Mesothelial cell of epicardium (in vitro differentiated cells): ENCODE data around the gene NTHL1. TPM values are rescaled to one million over a fixed set of nuclear protein-coding genes. Genes with fewer than 3 reads are reported as not detected.

Experiments
- DNase-seq, 2 experiments: peaks; one replicate each; pipeline ENCODE4 v3.0.0; 2021; ENCODE audit warnings: low spot score in 2 of 2; ENCODE audit not compliant: unreplicated experiment in 2 of 2
- H3K27ac Mint-ChIP-seq: 2 replicates; pipeline ENCODE4 v1.8.0; 2021; ENCODE audit warnings: mixed read lengths
- H3K27me3 Mint-ChIP-seq: 2 replicates; pipeline ENCODE4 v1.8.0; 2021; ENCODE audit warnings: low read depth, mixed read lengths
- H3K36me3 Mint-ChIP-seq: 2 replicates; pipeline ENCODE4 v1.8.0; 2021; ENCODE audit warnings: mixed read lengths
- H3K4me1 Mint-ChIP-seq: 2 replicates; pipeline ENCODE4 v1.8.0; 2021; ENCODE audit warnings: mixed read lengths
- H3K4me3 Mint-ChIP-seq: 2 replicates; pipeline ENCODE4 v1.8.0; 2021; ENCODE audit warnings: mild to moderate bottlenecking, moderate library complexity, mixed read lengths
- H3K9me3 Mint-ChIP-seq: 2 replicates; pipeline ENCODE4 v1.8.0; 2021; ENCODE audit warnings: mixed read lengths
- total RNA-seq: library from RNA; stranded (reverse); gene quantifications from 3 replicates; pipeline ENCODE4 v1.2.1, GENCODE V29; 2021
- TF ChIP-seq, protein P1 (sequence below): fragments of 200-600 bp; sonication (generic); IDR thresholded peaks from one replicate; pipeline ENCODE4 v1.5.0; 2021; ENCODE audit warnings: antibody characterized with exemption; ENCODE audit not compliant: unreplicated experiment

NTHL1 gene
- total RNA-seq, 1 donor from 2014 or later, result 29.7 TPM

GRCh38 chr16:2026461-2027023 lies 21.1 kb downstream of the NTHL1 start, which contains the start of gene NHERF2:
TSS of gene NHERF2 (plus strand) at chr16:2026902. CDS start at chr16:2027006, 104 bp downstream.
- peak within 1 kb of the TSS; percentile 79 for H3K4me3 Mint-ChIP-seq
- peak within 1 kb of the TSS; percentile 39 for H3K27ac Mint-ChIP-seq
- TF ChIP-seq, protein P1, sequence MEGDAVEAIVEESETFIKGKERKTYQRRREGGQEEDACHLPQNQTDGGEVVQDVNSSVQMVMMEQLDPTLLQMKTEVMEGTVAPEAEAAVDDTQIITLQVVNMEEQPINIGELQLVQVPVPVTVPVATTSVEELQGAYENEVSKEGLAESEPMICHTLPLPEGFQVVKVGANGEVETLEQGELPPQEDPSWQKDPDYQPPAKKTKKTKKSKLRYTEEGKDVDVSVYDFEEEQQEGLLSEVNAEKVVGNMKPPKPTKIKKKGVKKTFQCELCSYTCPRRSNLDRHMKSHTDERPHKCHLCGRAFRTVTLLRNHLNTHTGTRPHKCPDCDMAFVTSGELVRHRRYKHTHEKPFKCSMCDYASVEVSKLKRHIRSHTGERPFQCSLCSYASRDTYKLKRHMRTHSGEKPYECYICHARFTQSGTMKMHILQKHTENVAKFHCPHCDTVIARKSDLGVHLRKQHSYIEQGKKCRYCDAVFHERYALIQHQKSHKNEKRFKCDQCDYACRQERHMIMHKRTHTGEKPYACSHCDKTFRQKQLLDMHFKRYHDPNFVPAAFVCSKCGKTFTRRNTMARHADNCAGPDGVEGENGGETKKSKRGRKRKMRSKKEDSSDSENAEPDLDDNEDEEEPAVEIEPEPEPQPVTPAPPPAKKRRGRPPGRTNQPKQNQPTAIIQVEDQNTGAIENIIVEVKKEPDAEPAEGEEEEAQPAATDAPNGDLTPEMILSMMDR, result no peak
- peaks cover 2% of the 10 kb centered on the region for H3K36me3 Mint-ChIP-seq
- H3K4me1 Mint-ChIP-seq, result peaks cover 27% of the 10 kb centered on the region
- DNase-seq, result peak in 1 of 2 experiments; percentile 26
- H3K27me3 Mint-ChIP-seq, result peaks cover 13% of the 10 kb centered on the region
- no peaks in the 10 kb centered on the region for H3K9me3 Mint-ChIP-seq

DNA sequence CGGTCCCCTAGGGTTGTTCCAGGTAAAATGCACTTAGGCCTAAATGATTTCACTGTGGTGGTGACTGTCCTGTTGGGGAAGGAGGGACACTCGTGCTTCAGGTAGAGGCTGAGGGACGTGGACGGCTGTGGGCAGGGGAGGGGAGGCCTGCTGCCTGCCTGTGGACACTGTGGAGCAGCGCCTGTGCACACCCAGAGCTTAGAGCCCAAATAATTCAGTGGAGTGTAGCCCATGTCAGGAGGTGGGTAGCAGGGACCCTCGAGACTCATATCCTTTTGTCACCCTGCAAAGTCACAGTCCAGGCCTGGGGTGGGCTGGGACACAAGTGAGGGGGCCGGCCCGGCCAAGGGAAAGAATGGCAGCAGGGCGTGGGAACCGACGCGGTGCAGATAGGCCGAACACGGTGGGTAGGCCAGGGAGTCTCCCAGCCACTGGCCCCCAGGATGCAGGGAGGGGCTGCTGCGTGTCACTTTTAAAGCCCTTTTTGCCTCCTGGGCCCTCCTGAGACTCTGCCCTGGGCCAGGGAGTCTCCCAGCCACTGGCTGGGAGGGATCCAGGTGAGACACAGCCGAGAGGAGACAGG lies 21.7 kb downstream of the NTHL1 start:
- H3K4me1 Mint-ChIP-seq, result peaks cover 27% of the 10 kb centered on the region
- H3K9me3 Mint-ChIP-seq, result no peaks in the 10 kb centered on the region
- H3K27me3 Mint-ChIP-seq, result peaks cover 18% of the 10 kb centered on the region
- TF ChIP-seq, protein P1, result no peak
- no peak for DNase-seq
- no peak overlapping the region for H3K27ac Mint-ChIP-seq
- peak overlapping the region; percentile 58 for H3K4me3 Mint-ChIP-seq
- peaks cover 2% of the 10 kb centered on the region for H3K36me3 Mint-ChIP-seq

DNA sequence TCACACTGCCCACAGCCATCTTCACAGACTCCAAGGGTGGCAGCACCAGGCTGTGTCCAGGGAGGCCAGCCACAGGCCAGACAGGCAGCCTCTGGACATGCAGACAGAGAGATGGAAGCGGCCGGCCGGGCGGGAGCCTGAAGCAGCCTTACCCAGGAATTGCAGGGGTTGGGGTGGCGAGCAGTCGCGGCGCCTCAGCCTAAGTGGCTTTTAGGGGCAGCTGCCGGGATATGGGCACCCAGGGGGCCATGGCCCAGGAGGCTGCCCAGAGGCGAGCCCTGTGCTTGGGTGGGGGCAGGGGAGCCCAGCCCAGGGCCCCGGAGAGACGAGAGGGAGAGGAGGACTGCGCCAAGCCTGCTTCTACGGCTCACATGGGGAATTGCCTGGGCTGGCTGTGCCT lies 22.4 kb downstream of the NTHL1 start:
- Mint-ChIP-seq H3K36me3 (peaks cover 2% of the 10 kb centered on the region), H3K4me1 (peaks cover 31% of the 10 kb centered on the region), H3K27ac (no peak overlapping the region), H3K9me3 (no peaks in the 10 kb centered on the region), H3K27me3 (peaks cover 25% of the 10 kb centered on the region), H3K4me3 (peak overlapping the region; percentile 58)
- DNase-seq, result no peak
- TF ChIP-seq, protein P1, result no peak

DNA sequence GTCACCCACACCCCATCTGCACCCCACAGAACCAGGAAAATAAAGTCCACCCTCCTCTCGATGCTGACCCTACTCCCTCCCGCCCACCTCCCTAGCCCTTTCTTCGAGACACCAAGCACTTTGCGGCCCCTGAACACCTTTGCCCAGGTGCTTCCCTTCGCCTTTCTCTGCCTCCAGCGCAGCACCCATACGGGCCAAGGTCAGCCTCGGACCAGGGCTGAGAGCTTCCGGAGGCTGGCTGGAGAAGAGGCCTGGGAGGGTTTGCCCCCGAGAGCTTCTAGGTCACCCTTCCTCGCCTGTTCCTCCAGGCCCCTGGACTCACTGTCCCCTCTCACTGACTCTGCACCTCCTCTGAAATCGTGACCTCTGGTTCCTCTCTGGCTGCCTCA lies 23.6 kb downstream of the NTHL1 start:
- Mint-ChIP-seq H3K9me3 (no peaks in the 10 kb centered on the region), H3K27ac (no peak overlapping the region)

DNA sequence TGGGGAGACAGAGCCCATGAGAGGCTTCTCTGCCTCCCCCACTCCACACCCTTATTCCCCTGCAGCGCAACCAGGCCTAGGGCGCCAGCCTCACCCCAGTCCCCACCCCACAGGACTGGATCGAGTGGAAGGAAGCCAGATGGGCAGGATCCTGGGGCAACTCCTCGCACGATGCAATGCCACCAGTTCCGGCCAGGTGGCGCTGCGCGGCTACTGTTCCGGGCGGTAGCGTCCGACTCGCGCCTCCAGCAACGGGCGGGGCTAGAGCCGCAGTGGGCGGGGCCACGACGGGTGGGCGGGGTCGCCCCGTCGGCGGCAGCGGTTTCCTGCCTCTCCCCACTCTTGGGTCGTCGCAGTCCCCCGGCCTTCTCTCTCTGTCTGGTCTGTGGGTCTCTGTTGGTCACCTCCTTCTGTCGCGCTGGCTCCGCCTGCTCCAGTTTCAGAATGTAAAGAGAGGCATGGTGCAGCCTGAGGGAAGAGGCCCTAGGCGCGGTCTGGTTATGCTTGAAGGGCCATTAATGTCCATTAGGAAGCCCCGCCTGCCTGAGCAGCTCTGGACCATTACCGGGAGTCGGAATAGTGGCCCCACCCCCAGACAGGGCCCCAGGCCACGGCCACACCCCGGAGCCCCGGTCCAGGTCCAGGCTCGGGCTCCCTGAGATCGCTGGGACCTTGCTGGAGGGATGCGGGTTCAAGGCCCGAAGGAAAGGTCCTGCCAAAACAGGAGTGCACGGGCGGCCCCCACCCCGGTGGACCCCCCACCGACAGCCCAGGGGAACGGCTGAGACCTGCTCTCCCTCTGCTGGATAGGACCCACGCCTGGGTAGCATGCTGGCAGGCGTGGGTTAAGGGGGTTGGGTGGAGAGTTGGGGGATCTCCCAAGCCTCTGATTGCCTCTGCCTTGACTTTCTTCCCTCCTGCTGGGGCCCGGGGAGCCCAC lies 24.3 kb downstream of the NTHL1 start:
- TF ChIP-seq, protein P1, result peak; percentile 99
- no peaks in the 10 kb centered on the region for H3K9me3 Mint-ChIP-seq
- peaks cover 39% of the 10 kb centered on the region for H3K27me3 Mint-ChIP-seq

More for the DNA sequence above, 23.6 kb downstream of the NTHL1 start:
- H3K4me3 Mint-ChIP-seq, result no peak overlapping the region
- H3K36me3 Mint-ChIP-seq, result peaks cover 2% of the 10 kb centered on the region
- H3K27me3 Mint-ChIP-seq, result peaks cover 33% of the 10 kb centered on the region
- DNase-seq, result no peak
- TF ChIP-seq, protein P1, result no peak
- peaks cover 31% of the 10 kb centered on the region for H3K4me1 Mint-ChIP-seq

More for the DNA sequence above, 24.3 kb downstream of the NTHL1 start:
- Mint-ChIP-seq H3K4me3 (peak overlapping the region; percentile 69), H3K27ac (peak overlapping the region; percentile 74), H3K4me1 (peaks cover 27% of the 10 kb centered on the region), H3K36me3 (no peaks in the 10 kb centered on the region)
- DNase-seq, result peak; percentile 95 to 98
